GM18858 (cell line): ENCODE results near the gene GPC6.
"Not testable (repeated sequence)": the region's sequence is repeated elsewhere in the genome, so short reads cannot be mapped to it uniquely, and the experiment has no call there.

ENCODE experiments used
- ATAC-seq: cut with Tn5 transposase; IDR thresholded peaks from one replicate; pipeline ENCODE4 v1.9.1; 2021; ENCODE audit not compliant: unreplicated experiment

The GPC6 gene

GRCh38 chr13:93422980-93423543, 196.5 kb downstream of the GPC6 start:
- no peak for ATAC-seq

DNA sequence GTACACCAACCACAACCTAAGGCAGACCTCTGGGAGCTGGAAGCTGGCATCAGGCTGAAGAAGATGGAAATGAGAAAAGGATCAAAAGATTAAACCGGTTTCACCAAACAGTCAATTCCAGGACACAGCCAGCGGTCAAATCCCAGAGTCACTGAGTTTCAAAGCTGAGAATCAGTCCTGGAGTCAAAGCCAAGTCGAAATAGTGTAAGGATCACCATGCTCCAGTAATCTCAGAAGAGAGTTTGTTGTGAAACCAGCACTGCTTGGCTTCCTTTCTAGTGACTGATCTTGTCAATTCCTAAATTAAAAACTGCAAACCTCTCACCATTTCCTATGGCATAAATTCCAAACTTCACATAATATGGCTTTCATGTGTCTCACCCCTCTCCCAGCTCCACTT, 198.8 kb downstream of the GPC6 start:
- no peak for ATAC-seq

- ATAC-seq, result no peak
Measured at GRCh38 chr13:93430381-93430780, 203.8 kb downstream of the GPC6 start.

GRCh38 chr13:93435651-93436050, 209.0 kb downstream of the GPC6 start:
- ATAC-seq, result no peak

DNA sequence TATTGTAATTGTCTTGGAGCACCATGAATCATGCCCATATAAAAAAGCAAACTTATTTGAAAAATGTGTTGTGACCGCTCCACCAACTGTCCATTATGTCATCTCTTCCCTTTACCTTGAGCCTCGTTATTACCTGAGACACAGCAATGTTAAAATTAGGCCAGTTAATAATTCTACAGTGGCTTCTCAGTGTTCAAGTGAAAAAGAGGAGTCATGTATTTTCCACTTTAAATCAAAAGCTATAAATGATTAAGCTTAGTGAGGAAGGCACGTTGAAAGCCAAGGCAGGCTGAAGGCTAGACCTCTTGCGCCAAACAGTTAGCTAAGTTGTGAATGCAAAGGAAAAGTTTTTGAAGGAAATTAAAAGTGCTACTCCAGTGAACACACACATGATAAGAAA, 210.5 kb downstream of the GPC6 start:
- no peak for ATAC-seq

- no peak for ATAC-seq
Measured at GRCh38 chr13:93446238-93446637, 219.6 kb downstream of the GPC6 start.

DNA sequence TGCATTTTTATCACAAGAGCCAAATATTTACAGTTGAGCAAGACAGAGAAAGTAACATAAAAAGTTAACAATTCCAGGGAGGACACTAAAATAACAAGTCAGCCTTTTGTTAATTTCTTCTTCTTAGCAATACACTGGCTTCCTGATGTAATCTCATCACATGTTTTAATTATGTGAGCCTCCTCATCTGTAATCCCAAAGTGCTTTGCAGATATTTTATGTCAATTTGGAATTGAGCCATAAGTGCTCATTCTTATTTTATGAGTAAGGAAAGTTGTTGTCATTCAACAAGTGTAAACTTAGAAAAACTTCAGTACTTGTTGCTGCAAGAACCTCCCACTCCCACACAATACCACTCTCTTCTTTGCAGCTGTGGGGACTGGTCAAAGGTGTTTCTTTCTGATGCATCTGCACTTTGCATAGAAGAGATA, 223.6 kb downstream of the GPC6 start:
- ATAC-seq, result no peak

- no peak for ATAC-seq
Measured at GRCh38 chr13:93450761-93451160, 224.2 kb downstream of the GPC6 start.

DNA sequence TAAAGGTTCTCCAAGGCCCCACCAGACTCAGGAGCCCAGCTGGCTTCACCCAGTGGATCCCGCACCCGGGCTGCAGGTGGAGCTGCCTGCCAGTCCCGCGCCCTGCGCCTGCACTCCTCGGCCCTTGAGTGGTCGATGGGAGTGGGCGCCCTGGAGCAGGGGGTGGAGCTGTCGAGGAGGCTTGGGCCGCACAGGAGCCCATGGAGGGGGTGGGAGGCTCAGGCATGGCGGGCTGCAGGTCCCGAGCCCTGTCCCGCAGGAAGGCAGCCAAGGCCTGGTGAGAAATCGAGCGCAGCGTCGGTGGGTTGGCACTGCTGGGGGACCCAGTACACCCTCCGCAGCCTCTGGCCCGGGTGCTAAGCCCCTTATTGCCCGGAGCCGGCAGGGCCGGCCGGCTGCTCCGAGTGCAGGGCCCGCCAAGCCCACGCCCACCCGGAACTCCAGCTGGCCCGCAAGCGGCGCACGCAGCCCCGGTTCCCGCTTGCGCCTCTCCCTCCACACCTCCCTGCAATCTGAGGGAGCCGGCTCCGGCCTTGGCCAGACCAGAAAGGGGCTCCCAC, 228.1 kb downstream of the GPC6 start:
- ATAC-seq, result not testable (repeated sequence)

DNA sequence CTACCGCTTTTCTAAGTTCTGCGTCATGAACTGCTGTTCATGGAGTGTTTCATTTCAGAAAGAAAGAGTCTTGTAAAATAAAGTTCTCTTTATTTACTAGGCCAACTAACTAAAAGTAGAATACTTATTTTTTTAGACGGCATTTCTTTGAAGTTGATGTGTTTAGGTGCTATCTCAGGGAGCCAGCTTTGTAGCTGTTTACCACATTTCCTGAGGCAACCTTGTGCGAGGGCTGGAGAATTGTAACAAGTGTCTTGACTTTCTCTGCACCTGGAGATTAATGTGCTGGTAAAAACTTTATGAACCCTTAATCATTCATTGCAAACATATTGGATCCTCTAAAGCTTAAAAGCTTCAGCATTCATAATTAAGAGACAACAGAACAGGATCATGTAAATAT, 229.3 kb downstream of the GPC6 start:
- no peak for ATAC-seq

GRCh38 chr13:93460005-93460404, 233.4 kb downstream of the GPC6 start:
- no peak for ATAC-seq

GRCh38 chr13:93462151-93462550, 235.5 kb downstream of the GPC6 start:
- no peak for ATAC-seq

GRCh38 chr13:93466502-93467036, 240.0 kb downstream of the GPC6 start:
- no peak for ATAC-seq

- no peak for ATAC-seq
Measured at GRCh38 chr13:93467175-93467574, 240.6 kb downstream of the GPC6 start.

- no peak for ATAC-seq
Measured at GRCh38 chr13:93468433-93468832, 241.8 kb downstream of the GPC6 start.

DNA sequence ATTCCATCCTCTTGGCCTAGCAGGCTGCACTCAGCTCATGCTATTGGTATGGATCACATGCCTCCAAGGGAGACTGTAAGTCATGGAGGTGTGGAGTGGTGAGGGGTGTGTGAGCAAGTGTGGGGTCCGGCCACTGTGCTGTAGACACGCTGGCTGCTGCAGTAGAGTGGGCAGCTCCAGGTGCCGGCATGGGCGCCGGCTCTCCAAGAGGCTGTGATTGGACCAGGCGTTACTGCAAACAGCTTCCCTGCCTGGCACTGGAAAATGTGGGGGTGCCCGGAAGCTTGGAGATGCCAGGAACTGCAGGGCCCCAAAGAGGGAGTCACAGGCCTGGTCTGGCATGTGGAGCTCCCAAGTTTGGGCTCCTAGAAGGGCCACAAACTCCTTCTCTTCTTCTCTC, 245.7 kb downstream of the GPC6 start:
- ATAC-seq, result no peak

DNA sequence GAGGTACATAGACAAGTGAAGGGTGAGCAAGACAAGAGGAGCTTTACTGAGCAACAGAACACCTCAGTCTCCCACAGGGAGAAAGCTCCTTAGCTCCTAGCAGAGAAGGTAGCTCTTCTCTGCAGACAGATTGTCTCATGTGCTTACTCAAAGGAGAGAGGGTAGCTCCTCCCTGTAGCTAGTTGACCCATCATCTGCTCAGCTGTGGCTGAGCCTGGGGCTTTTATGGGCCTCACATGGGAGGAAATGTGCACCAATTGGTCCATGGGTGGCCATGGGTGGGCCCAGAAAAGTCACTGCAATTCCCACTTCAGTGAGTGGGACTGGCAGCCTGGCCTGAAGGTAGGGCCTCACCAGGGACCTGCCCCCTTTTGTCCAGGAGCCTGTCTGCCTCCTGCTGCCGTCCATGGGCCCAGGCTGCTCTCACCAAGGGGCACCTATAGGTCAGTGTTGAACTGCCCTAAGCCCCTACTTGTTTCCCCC, 246.2 kb downstream of the GPC6 start:
- no peak for ATAC-seq

GRCh38 chr13:93473441-93474270, 247.0 kb downstream of the GPC6 start:
- no peak for ATAC-seq

- no peak for ATAC-seq
Measured at GRCh38 chr13:93476175-93476574, 249.6 kb downstream of the GPC6 start.

- no peak for ATAC-seq
Measured at GRCh38 chr13:93477238-93477637, 250.6 kb downstream of the GPC6 start.

DNA sequence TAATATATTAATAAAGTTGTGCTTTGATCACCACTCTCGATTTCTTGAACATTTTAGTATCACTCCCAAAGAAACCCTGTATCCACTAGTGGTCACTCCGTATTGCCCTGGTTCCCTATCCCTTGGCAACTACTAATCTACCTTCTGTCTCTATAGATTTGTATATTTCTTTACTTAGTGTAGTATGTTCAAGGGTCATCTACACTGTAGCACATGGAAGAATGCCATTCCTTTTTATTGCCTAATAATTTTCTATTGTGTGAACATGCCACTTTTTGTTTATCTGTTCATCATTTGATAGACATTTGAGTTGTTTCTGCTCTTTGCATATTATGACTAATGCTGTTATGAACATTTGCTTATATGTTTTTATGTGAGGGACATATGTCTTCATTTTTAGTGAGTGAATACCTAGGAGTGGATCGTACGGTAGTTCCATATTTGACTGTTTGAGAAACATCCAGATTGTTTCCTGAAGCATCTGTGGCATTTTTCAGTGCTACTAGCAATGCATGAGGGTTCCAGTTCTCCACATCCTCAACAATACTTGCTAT, 254.0 kb downstream of the GPC6 start:
- ATAC-seq, result no peak

GRCh38 chr13:93496117-93496516, 269.5 kb downstream of the GPC6 start:
- not testable (repeated sequence) for ATAC-seq
